DOHH2 (cell line): ENCODE results near the gene KRT10.

Experiments used
- H3F3A ChIP-seq: fragments of 200-600 bp; sonication (generic), shearing (Covaris generic); 2 replicates; pipeline ENCODE4 v1.6.0; 2016; ENCODE audit warnings: antibody characterized with exemption, mild to moderate bottlenecking; ENCODE audit not compliant: control insufficient read depth, insufficient read depth
- H3K27ac ChIP-seq: fragments of 200-600 bp; sonication (generic); 2 replicates; pipeline ENCODE4 v1.5.1; 2014; ENCODE audit warnings: low read depth, mild to moderate bottlenecking, low read length, moderate library complexity
- H3K27me3 ChIP-seq: fragments of 200-600 bp; sonication (generic); 2 replicates; pipeline ENCODE4 v1.6.1; 2014; ENCODE audit warnings: mild to moderate bottlenecking, low read length, mixed read lengths; ENCODE audit not compliant: control insufficient read depth
- H3K36me3 ChIP-seq: fragments of 200-600 bp; sonication (generic); 2 replicates; pipeline ENCODE4 v1.6.1; 2014; ENCODE audit warnings: mild to moderate bottlenecking, low read length, moderate library complexity, mixed read lengths; ENCODE audit not compliant: control insufficient read depth
- H3K4me1 ChIP-seq: fragments of 200-600 bp; sonication (generic); 2 replicates; pipeline ENCODE4 v1.6.1; 2014; ENCODE audit warnings: mild to moderate bottlenecking, low read length, mixed read lengths; ENCODE audit not compliant: control insufficient read depth
- H3K4me2 ChIP-seq: fragments of 200-600 bp; sonication (generic); 2 replicates; pipeline ENCODE4 v1.6.0; 2014; ENCODE audit warnings: mild to moderate bottlenecking, low read length, moderate library complexity
- H3K4me3 ChIP-seq: fragments of 200-600 bp; sonication (generic); 2 replicates; pipeline ENCODE4 v1.5.1; 2014; ENCODE audit warnings: mild to moderate bottlenecking, low read length, mixed read lengths
- H3K79me2 ChIP-seq: fragments of 200-600 bp; sonication (generic); 2 replicates; pipeline ENCODE4 v1.6.1; 2014; ENCODE audit warnings: mild to moderate bottlenecking, low read length, mixed read lengths; ENCODE audit not compliant: control insufficient read depth
- H3K9me2 ChIP-seq: fragments of 200-600 bp; sonication (generic); replicated peaks from 2 replicates; pipeline ENCODE4 v1.6.1; 2014; ENCODE audit warnings: mild to moderate bottlenecking, low read length, mixed read lengths; ENCODE audit not compliant: control insufficient read depth
- H3K9me3 ChIP-seq: fragments of 200-600 bp; sonication (generic); 2 replicates; pipeline ENCODE4 v1.6.1; 2014; ENCODE audit warnings: antibody characterized with exemption, low read length, mixed read lengths; ENCODE audit not compliant: control insufficient read depth, insufficient read depth
- H4K20me1 ChIP-seq: fragments of 200-600 bp; sonication (generic); 2 replicates; pipeline ENCODE4 v1.6.0; 2014; ENCODE audit warnings: low read depth, mild to moderate bottlenecking, antibody characterized with exemption, low read length, moderate library complexity; ENCODE audit not compliant: control insufficient read depth, insufficient read depth
- CTCF ChIP-seq: fragments of 200-600 bp; sonication (generic); IDR thresholded peaks from one replicate; pipeline ENCODE4 v1.5.1; 2014; ENCODE audit warnings: antibody characterized with exemption, mild to moderate bottlenecking, low read depth, low read length; ENCODE audit not compliant: poor library complexity, severe bottlenecking
- EZH2phosphoT487 ChIP-seq: fragments of 200-600 bp; sonication (generic); IDR thresholded peaks from 2 replicates; pipeline ENCODE4 v1.6.1; 2017; ENCODE audit warnings: borderline replicate concordance, mild to moderate bottlenecking, antibody characterized with exemption, low read length, moderate library complexity, mixed read lengths

Gene KRT10

GRCh38 chr17:40818343-40818732 lies 4.1 kb downstream of the KRT10 start:
- no peak for TF ChIP-seq CTCF
- no peak for TF ChIP-seq EZH2phosphoT487
- peak overlapping the region; percentile 71 for H3K27ac ChIP-seq
- peak overlapping the region; percentile 65 for H3K4me2 ChIP-seq
- H3K79me2 ChIP-seq = peaks cover 23% of the 10 kb centered on the region
- H3K4me1 ChIP-seq = peaks cover 17% of the 10 kb centered on the region
- H3K9me3 ChIP-seq = no peaks in the 10 kb centered on the region
- H3K27me3 ChIP-seq = no peaks in the 10 kb centered on the region
- H4K20me1 ChIP-seq = no peaks in the 10 kb centered on the region
- H3K36me3 ChIP-seq = peaks cover 29% of the 10 kb centered on the region
- H3F3A ChIP-seq = peaks cover 31% of the 10 kb centered on the region
- H3K4me3 ChIP-seq = peak overlapping the region; percentile 82
- H3K9me2 ChIP-seq = no peaks in the 10 kb centered on the region

GRCh38 chr17:40817103-40817682 lies 5.2 kb downstream of the KRT10 start:
- Histone ChIP-seq H3K4me2 (no peak overlapping the region), H3K27ac (no peak overlapping the region), H3F3A (peaks cover 31% of the 10 kb centered on the region), H3K4me3 (no peak overlapping the region), H4K20me1 (no peaks in the 10 kb centered on the region), H3K4me1 (peaks cover 17% of the 10 kb centered on the region), H3K79me2 (peaks cover 23% of the 10 kb centered on the region), H3K9me3 (no peaks in the 10 kb centered on the region), H3K27me3 (peaks cover 4% of the 10 kb centered on the region; the same call in 1 of the 2 replicates), H3K36me3 (peaks cover 29% of the 10 kb centered on the region), H3K9me2 (no peaks in the 10 kb centered on the region)
- TF ChIP-seq CTCF (no peak), EZH2phosphoT487 (no peak)

GRCh38 chr17:40816569-40816968 lies 5.8 kb downstream of the KRT10 start:
- Histone ChIP-seq H3K27me3 (peaks cover 8% of the 10 kb centered on the region), H3K9me3 (no peaks in the 10 kb centered on the region), H3K4me3 (no peak overlapping the region), H4K20me1 (no peaks in the 10 kb centered on the region), H3K36me3 (peaks cover 29% of the 10 kb centered on the region), H3F3A (peaks cover 31% of the 10 kb centered on the region), H3K79me2 (peaks cover 23% of the 10 kb centered on the region), H3K9me2 (no peaks in the 10 kb centered on the region), H3K4me2 (no peak overlapping the region), H3K4me1 (peaks cover 17% of the 10 kb centered on the region), H3K27ac (no peak overlapping the region)
- TF ChIP-seq CTCF (no peak), EZH2phosphoT487 (no peak)
